SKM-1 (cell line): ENCODE data around the gene NR1H2.

Experiments
- DNase-seq: peaks from one replicate; lab custom pipeline; 2025; ENCODE audit not compliant: unreplicated experiment; lab: John Stamatoyannopoulos, UW

Gene NR1H2

GRCh38 chr19:50399368-50399745 is 23.1 kb downstream of the NR1H2 start:
- DNase-seq = no peak

DNA sequence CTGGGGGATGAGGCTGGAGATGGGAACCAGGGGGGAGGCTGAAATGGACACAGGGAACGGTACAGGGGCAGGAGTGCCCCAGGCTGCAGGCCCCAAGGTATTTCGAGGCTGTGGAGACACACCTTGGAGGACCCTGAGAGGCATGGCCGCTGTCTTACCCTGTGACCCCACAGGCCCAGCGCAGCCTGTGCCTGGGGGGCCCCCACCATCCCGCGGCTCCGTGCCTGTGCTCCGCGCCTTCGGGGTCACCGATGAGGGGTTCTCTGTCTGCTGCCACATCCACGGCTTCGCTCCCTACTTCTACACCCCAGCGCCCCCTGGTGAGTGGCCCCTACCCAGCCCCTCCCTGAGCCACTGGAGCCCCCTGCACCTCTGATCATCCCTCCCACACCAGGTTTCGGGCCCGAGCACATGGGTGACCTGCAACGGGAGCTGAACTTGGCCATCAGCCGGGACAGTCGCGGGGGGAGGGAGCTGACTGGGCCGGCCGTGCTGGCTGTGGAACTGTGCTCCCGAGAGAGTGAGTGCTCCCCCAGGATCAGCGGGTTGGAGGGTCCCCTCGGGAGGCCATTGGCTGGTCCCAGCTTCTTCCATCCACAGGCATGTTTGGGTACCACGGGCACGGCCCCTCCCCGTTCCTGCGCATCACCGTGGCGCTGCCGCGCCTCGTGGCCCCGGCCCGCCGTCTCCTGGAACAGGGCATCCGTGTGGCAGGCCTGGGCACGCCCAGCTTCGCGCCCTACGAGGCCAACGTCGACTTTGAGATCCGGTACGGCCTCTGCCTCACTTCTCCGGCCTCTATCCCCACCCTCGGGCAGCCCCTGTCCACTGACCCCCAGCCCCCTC is 25.6 kb downstream of the NR1H2 start:
- no peak for DNase-seq

DNA sequence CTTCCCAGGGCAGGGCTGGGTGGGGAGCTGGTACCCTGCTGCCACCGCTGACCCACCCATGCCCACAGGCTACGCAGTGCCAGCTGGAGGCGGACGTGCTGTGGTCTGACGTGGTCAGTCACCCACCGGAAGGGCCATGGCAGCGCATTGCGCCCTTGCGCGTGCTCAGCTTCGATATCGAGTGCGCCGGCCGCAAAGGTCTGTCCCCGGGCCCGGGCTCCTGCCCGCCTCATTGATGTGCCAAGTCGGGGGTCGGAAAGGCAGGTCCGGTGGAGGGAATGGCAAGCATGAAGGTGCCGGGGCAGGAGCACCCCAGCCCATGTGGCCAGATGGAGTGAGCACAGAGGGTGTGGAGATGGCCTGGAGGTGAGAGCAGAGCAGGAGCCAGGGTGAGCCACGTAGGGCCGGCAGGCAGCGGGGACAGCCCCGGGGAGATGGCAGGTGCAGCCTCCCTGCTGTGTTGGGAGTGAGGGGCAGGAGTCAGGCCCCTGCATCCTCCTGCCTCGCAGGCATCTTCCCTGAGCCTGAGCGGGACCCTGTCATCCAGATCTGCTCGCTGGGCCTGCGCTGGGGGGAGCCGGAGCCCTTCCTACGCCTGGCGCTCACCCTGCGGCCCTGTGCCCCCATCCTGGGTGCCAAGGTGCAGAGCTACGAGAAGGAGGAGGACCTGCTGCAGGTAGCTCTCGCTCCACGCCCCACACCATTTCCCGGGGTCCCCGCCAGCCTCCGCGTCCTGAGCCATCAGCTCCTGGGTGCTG is 26.5 kb downstream of the NR1H2 start:
- no peak for DNase-seq

- DNase-seq = no peak
These were observed 30.0 kb downstream of the NR1H2 start for GRCh38 chr19:50406156-50406820.

DNA sequence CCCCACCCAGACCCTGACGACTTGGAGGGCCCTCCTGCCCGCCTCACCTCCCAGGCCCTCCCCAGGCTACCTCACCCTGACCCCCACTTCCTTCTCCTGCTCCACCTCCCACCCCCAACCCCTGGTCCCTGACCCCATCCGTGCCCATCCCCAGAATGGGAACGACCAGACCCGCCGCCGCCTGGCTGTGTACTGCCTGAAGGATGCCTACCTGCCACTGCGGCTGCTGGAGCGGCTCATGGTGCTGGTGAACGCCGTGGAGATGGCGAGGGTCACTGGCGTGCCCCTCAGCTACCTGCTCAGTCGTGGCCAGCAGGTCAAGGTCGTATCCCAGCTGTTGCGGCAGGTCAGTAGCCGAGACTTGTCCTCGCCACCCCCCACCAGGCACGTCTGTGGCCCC is 30.6 kb downstream of the NR1H2 start:
- no peak for DNase-seq

DNA sequence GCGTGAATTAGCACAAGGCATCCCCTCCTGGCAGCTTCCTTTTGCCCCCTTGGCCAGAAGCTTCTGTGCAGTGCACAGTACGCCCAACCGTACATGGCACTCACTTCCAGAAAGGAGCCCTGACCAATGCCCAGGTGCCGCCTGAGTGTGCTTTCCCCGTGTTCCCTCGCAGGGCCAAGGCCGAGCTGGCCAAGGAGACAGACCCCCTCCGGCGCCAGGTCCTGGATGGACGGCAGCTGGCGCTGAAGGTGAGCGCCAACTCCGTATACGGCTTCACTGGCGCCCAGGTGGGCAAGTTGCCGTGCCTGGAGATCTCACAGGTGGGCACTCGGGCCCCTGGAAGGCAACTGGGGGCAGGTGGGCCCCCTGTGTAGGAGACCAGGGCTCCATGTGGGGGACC is 33.1 kb downstream of the NR1H2 start:
- no peak for DNase-seq

- no peak for DNase-seq
These were observed 33.9 kb downstream of the NR1H2 start for GRCh38 chr19:50410109-50410508.

GRCh38 chr19:50412419-50412818 is 36.2 kb downstream of the NR1H2 start:
- no peak for DNase-seq

DNA sequence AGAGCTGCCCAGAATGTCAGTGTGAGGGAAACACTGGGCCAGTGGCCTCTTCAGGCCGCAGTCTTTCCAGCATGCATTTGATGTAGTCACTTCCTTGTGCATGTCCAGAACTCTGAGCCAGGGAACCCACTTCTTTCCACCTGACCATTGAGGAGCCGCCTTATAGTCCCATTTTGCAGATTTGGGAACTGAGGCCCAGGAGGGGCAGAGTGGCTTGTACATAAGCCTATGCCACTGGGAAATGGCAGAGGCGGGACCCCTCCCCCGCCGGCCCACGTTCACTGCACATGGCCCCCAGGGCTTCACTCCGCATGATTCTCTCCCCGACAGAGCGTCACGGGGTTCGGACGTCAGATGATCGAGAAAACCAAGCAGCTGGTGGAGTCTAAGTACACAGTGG is 36.8 kb downstream of the NR1H2 start:
- DNase-seq = no peak

DNA sequence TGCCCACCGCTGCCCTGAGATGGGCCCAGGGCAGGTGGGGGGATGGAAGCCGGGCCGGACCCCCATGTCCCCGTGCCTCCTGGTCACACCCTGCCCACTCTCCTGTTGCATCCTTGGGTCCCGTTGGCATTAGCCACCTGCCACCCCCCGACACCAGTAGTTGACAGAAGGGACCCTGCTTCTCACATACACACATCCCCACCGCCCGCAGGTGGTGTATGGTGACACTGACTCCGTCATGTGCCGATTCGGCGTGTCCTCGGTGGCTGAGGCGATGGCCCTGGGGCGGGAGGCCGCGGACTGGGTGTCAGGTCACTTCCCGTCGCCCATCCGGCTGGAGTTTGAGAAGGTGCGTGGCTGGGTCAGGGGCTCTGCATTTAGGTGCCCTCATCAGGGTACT is 37.3 kb downstream of the NR1H2 start:
- DNase-seq = no peak

- no peak for DNase-seq
These were observed 38.8 kb downstream of the NR1H2 start for GRCh38 chr19:50414864-50415660.

- peak; percentile 7 for DNase-seq
These were observed 39.4 kb downstream of the NR1H2 start for GRCh38 chr19:50415661-50416033.

- no peak for DNase-seq
These were observed 40.0 kb downstream of the NR1H2 start for GRCh38 chr19:50416034-50416977.

DNA sequence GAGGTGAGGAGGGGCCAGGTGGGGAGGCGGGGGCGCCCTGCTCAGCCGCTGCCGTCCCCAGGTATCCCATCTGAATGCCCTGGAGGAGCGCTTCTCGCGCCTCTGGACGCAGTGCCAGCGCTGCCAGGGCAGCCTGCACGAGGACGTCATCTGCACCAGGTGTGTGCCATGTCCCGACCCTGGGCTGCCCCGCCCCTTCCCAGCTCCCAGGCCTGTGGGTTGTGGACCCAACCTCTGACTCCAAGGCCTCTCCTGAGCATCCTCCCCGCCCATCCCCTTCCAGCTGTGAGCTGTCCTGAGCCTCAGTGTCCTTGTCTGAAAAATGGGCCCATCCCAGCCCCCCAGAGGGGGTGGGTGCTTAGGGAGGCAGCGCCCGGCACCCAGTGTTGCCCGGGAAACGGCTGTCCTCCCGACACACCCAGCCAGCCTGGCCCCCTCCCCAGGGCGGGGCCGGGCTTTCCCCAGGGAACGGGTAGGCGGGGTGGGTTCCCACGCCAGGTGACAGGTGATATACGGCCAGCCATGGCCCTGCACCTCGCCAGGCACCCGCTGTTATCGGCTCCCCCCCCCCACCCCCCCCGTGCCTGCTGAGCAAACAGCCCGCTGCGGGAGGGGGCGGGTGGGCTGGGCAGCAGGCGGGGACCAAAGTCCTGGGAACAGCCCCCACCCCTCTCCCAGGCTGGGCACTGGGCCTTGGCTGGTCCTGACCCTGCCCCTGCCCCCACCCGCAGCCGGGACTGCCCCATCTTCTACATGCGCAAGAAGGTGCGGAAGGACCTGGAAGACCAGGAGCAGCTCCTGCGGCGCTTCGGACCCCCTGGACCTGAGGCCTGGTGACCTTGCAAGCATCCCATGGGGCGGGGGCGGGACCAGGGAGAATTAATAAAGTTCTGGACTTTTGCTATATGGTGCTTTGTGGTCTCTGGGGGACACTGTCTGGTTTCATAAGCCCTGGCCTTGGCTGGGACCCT is 41.1 kb downstream of the NR1H2 start:
- DNase-seq = no peak

DNA sequence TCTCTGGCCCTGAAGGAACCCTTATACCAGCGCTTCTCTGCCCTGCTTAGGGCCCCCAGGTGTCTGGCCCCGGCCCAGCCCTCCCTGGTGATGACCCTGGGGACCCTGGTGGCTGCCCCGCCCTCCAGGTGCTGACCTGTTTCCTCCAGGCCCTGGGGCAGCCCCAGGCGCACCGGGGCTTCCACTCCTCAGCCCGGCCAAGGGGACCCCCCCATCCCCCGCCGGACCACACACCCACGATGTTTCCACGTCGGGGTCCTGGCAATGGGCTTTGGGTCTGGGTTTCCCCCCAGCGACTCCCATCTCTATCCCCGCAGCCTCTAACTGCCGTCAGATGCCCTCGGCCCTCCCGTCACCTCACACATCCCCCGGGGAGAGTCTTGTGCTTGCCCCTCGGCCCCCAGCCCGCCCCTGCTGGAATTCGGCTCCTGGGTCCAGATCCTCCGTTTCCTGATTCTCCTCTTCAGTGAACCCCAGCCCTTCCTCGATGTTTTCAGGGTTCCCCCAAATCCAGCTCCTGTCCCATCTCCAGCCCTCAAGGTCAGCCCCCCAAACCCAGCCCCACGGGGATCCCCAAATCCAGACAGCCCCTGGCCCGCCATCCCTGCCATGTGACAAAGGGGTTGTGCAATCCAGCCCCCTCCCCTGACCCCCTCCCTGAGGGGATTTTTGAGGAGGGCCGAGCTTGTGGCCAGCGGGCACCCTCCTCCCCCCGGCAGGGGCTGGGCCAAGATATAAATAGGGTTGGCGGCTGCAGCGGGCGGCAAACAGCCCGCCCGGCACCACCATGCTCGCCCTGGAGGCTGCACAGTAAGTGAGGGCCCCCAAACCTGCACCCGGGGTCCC is 42.1 kb downstream of the NR1H2 start, which contains the start of gene SPIB:
Gene SPIB, plus strand, starts transcription at position 763 of the 846 bp plus-strand sequence. Its CDS starts 25 bp downstream, at position 788.
- DNase-seq = no peak

- DNase-seq = no peak
These were observed 42.8 kb downstream of the NR1H2 start for GRCh38 chr19:50419022-50419579.

GRCh38 chr19:50419580-50420035 is 43.4 kb downstream of the NR1H2 start:
- DNase-seq = no peak
